ENCODE results near the gene MYH15.

- TF ChIP-seq CTCF (IDR thresholded peaks at IDR 0.05; ENCODE audit: low read depth, low read length, missing input control), result no peak
- no peak for TF ChIP-seq SP1 (IDR thresholded peaks at IDR 0.05)
- no peak for TF ChIP-seq EGR1 (IDR thresholded peaks at IDR 0.05; ENCODE audit: low read depth in 2 of 2)
- TF ChIP-seq RXRA (IDR thresholded peaks at IDR 0.05), result no peak
- no peak for TF ChIP-seq ZBTB33 (IDR thresholded peaks at IDR 0.05)
- TF ChIP-seq MAX (IDR thresholded peaks at IDR 0.05), result no peak
- no peak for TF ChIP-seq JUND (IDR thresholded peaks at IDR 0.05)
- no peak for TF ChIP-seq RAD21 (IDR thresholded peaks at IDR 0.05)
- no peak for TF ChIP-seq ATF3 (IDR thresholded peaks at IDR 0.05)
- no peak for TF ChIP-seq HNF4A (conservative IDR thresholded peaks at IDR 0.05)
- no peak for TF ChIP-seq TAF1 (conservative IDR thresholded peaks at IDR 0.05)
These were observed 24.1 kb downstream of the MYH15 start for GRCh38 chr3:108486338-108486737.

Data from liver (tissue), 3 donors.